ENCODE data around the gene FASTKD3. TPM values are rescaled to one million over a fixed set of nuclear protein-coding genes. Genes with fewer than 3 reads are reported as not detected.

Gene FASTKD3
- total and polyA plus RNA-seq, 2 of the 4 experiments (the other 2 are of a cell fraction) = 8.4 to 12.7 TPM

DNA sequence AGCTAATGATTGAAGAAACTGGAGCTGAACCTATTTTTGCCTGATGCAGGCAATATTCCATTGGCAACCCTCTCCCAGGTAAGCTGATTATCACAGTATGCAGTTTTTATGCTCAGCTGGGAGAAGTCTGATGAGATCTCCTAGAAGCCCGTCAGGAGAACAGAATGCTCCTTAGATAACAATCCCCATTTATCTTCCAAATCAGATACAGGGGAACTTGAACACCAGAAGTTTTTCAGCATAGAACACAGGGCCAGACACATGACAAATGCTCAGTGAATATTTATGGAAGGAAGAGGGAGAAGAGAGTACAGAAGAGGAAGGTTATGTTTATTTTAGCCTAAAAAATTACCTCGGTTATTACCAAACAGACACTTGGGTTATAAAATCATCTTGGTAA is 55.8 kb downstream of the FASTKD3 start:
- Histone ChIP-seq H3K23ac (ENCODE audit: low read depth, low read length) (no peak overlapping the region), H2BK20ac (ENCODE audit: low read depth, low read length) (no peak overlapping the region), H3K4me2 (ENCODE audit: low read depth, low read length) (no peak overlapping the region), H4K8ac (ENCODE audit: low read depth in 2 of 2, low read length in 2 of 2) (no peak overlapping the region), H3K36me3 (ENCODE audit: control insufficient read depth, insufficient read depth, low read length) (no peaks in the 10 kb centered on the region), H2BK15ac (ENCODE audit: low read depth, low read length) (no peak overlapping the region), H3K4me3 (ENCODE audit: insufficient read depth, low read depth, low read length) (no peak overlapping the region), H2BK5ac (ENCODE audit: low read depth, low read length, poor library complexity, severe bottlenecking) (no peak overlapping the region), H3K4ac (ENCODE audit: low read depth, low read length) (no peak overlapping the region), H4K5ac (ENCODE audit: low read depth, low read length) (no peak overlapping the region), H3K9me1 (ENCODE audit: insufficient read depth, low read length) (no peaks in the 10 kb centered on the region), H3K14ac (replicated peaks; ENCODE audit: low read depth, low read length) (no peak overlapping the region), H3K9ac (ENCODE audit: low read depth, low read length) (no peak overlapping the region), H3K27ac (ENCODE audit: insufficient read depth, low read length) (no peak overlapping the region), H2AFZ (replicated peaks; ENCODE audit: low read length, poor library complexity) (no peak overlapping the region), H3K27me3 (ENCODE audit: control insufficient read depth, insufficient read depth, low read length) (no peaks in the 10 kb centered on the region), H3K9me3 (ENCODE audit: control insufficient read depth, insufficient read depth, low read length) (no peaks in the 10 kb centered on the region), H2AK5ac (ENCODE audit: low read depth, low read length) (no peak overlapping the region), H3K4me1 (ENCODE audit: control insufficient read depth, insufficient read depth, low read length) (no peaks in the 10 kb centered on the region), H2BK120ac (ENCODE audit: low read depth, low read length) (no peak overlapping the region), H3K56ac (ENCODE audit: extremely low read depth, insufficient read depth, low read length) (no peak overlapping the region), H3K79me1 (ENCODE audit: low read depth in 1 of 2, low read length in 2 of 2) (no peaks in the 10 kb centered on the region), H3K18ac (ENCODE audit: low read depth, low read length) (no peak overlapping the region), H2AK9ac (replicated peaks; ENCODE audit: low read depth, low read length, poor library complexity) (no peak overlapping the region), H4K20me1 (ENCODE audit: insufficient read depth, low read length) (no peaks in the 10 kb centered on the region), H4K91ac (ENCODE audit: insufficient read depth, low read depth, low read length) (no peak overlapping the region)
- in situ Hi-C loops (cut with MboI; ENCODE audit: low sequenced_read_pairs) = no loop called here
- POLR2A ChIA-PET (ENCODE audit: unreplicated experiment) = no interaction called here
- BruUV-seq (replicated peaks) = no TSS peak
- dilution Hi-C loops (cut with HindIII; ENCODE audit: low sequenced_read_pairs, unreplicated experiment) = no loop called here
- no CpG with 5 or more reads among the region's 2 CpGs for WGBS, 2 experiments (ENCODE audit: extremely low coverage in 2 of 2, insufficient read length in 1 of 2)
- CTCF ChIA-PET = no interaction called here
- ATAC-seq (ENCODE audit: low read depth) (no peak), DNase-seq (no peak)
- intact Hi-C loops (cut with micrococcal nuclease) = no loop called here
- no peak for TF ChIP-seq CHD1 (IDR thresholded peaks at IDR 0.05; ENCODE audit: low read depth, low read length)
- TF ChIP-seq NFE2L2 (IDR thresholded peaks at IDR 0.05; ENCODE audit: low read depth, low read length) = no peak
- TF ChIP-seq RFX5 (IDR thresholded peaks at IDR 0.05; ENCODE audit: low read depth, low read length) = no peak
- no peak for TF ChIP-seq FOS (IDR thresholded peaks at IDR 0.05; ENCODE audit: low read depth, low read length)
- no peak for TF ChIP-seq SMC3 (IDR thresholded peaks at IDR 0.05; ENCODE audit: low read depth, low read length)

Data from IMR-90 (cell line).